A673 (cell line): ENCODE results near the gene PRKD1.

Experiments
- EZH2 ChIP-seq: fragments of 200-600 bp; sonication (generic); IDR thresholded peaks from 2 replicates; pipeline ENCODE4 v1.6.1; 2017; ENCODE audit warnings: borderline replicate concordance, low read depth, mild to moderate bottlenecking, mixed read lengths, antibody characterized with exemption, low read length; ENCODE audit not compliant: poor library complexity, severe bottlenecking
- TF ChIP-seq, protein P1 (sequence below): fragments of 300-800, 200-600 bp; sonication (generic); conservative IDR thresholded peaks from 2 replicates; pipeline ENCODE4 v1.5.1; 2017; ENCODE audit warnings: low read depth, mild to moderate bottlenecking, antibody characterized with exemption, low read length, moderate library complexity, mixed read lengths

DNA sequence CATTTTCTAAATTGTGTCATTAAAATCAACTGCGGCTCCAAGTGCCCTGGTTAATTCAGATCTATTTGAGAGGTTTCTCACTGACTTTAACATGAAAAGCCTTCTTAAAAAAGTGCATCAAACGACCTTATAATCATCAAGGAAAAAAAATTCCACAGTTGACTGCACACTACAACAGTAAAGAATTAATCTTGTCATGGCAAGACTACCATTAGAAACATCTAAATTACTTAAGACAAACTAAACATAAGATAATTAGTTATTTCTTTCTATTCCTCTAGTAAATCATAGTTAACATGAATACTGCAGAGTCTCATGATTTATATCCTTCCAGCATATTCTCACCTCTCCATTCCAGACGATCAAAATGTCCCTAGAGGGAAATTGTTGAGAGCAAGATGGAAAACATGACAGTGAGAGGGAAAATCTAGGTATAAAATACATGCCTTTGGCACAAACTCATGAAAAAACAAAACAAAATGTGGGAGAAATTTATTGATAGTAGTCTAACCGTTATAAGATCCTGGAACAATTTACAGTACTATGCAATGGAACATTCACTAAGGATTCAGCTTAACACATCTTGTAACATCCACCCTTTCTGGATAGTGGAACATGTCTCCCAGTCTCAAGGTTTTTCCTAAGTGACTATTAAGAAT, 112.5 kb downstream of the PRKD1 start:
- TF ChIP-seq, protein P1, sequence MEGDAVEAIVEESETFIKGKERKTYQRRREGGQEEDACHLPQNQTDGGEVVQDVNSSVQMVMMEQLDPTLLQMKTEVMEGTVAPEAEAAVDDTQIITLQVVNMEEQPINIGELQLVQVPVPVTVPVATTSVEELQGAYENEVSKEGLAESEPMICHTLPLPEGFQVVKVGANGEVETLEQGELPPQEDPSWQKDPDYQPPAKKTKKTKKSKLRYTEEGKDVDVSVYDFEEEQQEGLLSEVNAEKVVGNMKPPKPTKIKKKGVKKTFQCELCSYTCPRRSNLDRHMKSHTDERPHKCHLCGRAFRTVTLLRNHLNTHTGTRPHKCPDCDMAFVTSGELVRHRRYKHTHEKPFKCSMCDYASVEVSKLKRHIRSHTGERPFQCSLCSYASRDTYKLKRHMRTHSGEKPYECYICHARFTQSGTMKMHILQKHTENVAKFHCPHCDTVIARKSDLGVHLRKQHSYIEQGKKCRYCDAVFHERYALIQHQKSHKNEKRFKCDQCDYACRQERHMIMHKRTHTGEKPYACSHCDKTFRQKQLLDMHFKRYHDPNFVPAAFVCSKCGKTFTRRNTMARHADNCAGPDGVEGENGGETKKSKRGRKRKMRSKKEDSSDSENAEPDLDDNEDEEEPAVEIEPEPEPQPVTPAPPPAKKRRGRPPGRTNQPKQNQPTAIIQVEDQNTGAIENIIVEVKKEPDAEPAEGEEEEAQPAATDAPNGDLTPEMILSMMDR, result no peak
- TF ChIP-seq EZH2, result no peak
